Fibroblast of lung (primary cell): ENCODE data around the gene DENND5B.

Experiments
- EZH2 ChIP-seq: IDR thresholded peaks from 2 replicates; pipeline ENCODE4 v1.5.1; 2012; ENCODE audit warnings: low read length, control low read depth, mild to moderate bottlenecking; ENCODE audit errors: missing control alignments
- TF ChIP-seq, protein P1 (sequence below), 2 donors: IDR thresholded peaks in 1 of 2; conservative IDR thresholded peaks in 1 of 2; 1 replicate in 1 of 2; 2 replicates in 1 of 2; pipeline ENCODE4 v1.5.1; 2011 to 2012; ENCODE audit warnings: low read length in 2 of 2, control low read depth in 1 of 2, inconsistent platforms in 1 of 2, low read depth in 1 of 2, mild to moderate bottlenecking in 1 of 2

DNA sequence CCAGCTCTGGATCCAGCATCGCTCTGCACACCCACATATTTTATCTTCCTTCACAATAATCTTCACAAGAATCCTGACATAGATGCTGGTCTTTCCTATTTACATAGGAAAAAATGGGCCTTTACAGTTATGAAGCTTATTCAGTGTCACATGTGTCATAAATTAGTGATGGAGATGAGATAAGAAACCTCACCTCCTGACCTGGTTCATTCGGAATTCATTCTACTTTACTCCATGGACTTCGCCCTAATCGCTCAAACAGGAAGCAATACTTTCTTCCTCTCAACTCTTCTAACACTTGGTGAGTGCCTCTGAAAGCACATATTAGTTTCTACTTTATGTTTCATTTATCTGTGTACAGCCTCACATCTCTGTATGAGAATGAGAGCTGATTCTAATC lies 253.0 kb downstream of the DENND5B start:
- TF ChIP-seq, protein P1, sequence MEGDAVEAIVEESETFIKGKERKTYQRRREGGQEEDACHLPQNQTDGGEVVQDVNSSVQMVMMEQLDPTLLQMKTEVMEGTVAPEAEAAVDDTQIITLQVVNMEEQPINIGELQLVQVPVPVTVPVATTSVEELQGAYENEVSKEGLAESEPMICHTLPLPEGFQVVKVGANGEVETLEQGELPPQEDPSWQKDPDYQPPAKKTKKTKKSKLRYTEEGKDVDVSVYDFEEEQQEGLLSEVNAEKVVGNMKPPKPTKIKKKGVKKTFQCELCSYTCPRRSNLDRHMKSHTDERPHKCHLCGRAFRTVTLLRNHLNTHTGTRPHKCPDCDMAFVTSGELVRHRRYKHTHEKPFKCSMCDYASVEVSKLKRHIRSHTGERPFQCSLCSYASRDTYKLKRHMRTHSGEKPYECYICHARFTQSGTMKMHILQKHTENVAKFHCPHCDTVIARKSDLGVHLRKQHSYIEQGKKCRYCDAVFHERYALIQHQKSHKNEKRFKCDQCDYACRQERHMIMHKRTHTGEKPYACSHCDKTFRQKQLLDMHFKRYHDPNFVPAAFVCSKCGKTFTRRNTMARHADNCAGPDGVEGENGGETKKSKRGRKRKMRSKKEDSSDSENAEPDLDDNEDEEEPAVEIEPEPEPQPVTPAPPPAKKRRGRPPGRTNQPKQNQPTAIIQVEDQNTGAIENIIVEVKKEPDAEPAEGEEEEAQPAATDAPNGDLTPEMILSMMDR (conservative IDR thresholded peaks at IDR 0.05 in 1 of 2, IDR thresholded peaks at IDR 0.05 in 1 of 2; ENCODE audit: low read depth in 1 of 2, low read length in 2 of 2), result no peak
- TF ChIP-seq EZH2, result no peak
